ENCODE results near the gene OSMR.

The OSMR gene

GRCh38 chr5:38867032-38867398 is 21.2 kb downstream of the OSMR start:
- Histone ChIP-seq H3K4me1 (no peaks in the 10 kb centered on the region), H3K79me2 (peaks cover 3% of the 10 kb centered on the region), H3K9ac (no peak overlapping the region), H3K27ac (no peak overlapping the region), H2AFZ (no peak overlapping the region), H3K9me3 (ENCODE audit: control insufficient read depth, low read length) (no peaks in the 10 kb centered on the region), H3K27me3 (ENCODE audit: control insufficient read depth, insufficient read depth, low read length) (no peaks in the 10 kb centered on the region), H3K4me2 (ENCODE audit: low read length) (no peak overlapping the region), H3K36me3 (ENCODE audit: control insufficient read depth, insufficient read depth, low read length) (no peaks in the 10 kb centered on the region), H3K4me3 (ENCODE audit: low read depth, low read length) (no peak overlapping the region)
- TF ChIP-seq, protein P1, sequence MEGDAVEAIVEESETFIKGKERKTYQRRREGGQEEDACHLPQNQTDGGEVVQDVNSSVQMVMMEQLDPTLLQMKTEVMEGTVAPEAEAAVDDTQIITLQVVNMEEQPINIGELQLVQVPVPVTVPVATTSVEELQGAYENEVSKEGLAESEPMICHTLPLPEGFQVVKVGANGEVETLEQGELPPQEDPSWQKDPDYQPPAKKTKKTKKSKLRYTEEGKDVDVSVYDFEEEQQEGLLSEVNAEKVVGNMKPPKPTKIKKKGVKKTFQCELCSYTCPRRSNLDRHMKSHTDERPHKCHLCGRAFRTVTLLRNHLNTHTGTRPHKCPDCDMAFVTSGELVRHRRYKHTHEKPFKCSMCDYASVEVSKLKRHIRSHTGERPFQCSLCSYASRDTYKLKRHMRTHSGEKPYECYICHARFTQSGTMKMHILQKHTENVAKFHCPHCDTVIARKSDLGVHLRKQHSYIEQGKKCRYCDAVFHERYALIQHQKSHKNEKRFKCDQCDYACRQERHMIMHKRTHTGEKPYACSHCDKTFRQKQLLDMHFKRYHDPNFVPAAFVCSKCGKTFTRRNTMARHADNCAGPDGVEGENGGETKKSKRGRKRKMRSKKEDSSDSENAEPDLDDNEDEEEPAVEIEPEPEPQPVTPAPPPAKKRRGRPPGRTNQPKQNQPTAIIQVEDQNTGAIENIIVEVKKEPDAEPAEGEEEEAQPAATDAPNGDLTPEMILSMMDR (IDR thresholded peaks at IDR 0.05), result no peak

DNA sequence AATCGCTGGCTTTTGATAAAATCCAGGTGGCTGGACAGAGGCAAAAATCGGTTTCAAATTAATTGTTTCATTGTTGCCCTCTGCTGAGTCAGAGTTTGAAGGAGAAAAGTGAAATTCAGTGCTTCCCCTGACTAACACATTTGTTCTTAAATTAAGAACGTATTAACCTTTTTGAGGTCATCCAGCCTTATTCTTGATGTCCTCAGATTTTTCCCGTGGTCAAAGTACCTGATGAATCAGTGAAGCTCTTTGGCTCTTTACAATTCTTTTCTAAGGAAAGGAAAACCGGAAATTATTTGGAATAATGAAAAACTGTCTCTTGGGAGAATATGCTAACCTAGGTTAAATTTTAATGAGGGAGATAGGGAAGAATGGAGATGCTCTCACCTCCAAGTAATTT is 21.6 kb downstream of the OSMR start:
- Histone ChIP-seq H3K27me3 (ENCODE audit: control insufficient read depth, insufficient read depth, low read length) (no peaks in the 10 kb centered on the region), H3K4me1 (no peaks in the 10 kb centered on the region), H3K9me3 (ENCODE audit: control insufficient read depth, low read length) (no peaks in the 10 kb centered on the region), H3K9ac (no peak overlapping the region), H3K27ac (no peak overlapping the region), H3K79me2 (peaks cover 3% of the 10 kb centered on the region), H3K4me2 (ENCODE audit: low read length) (no peak overlapping the region), H3K4me3 (ENCODE audit: low read depth, low read length) (no peak overlapping the region), H2AFZ (no peak overlapping the region), H3K36me3 (ENCODE audit: control insufficient read depth, insufficient read depth, low read length) (no peaks in the 10 kb centered on the region)
- TF ChIP-seq, protein P1 (IDR thresholded peaks at IDR 0.05), result no peak

GRCh38 chr5:38870595-38870994 is 24.8 kb downstream of the OSMR start:
- TF ChIP-seq, protein P1 (IDR thresholded peaks at IDR 0.05), result no peak
- no peak overlapping the region for H3K27ac ChIP-seq

GRCh38 chr5:38871058-38871605 is 25.3 kb downstream of the OSMR start:
- Histone ChIP-seq H3K9me3 (ENCODE audit: control insufficient read depth, low read length) (no peaks in the 10 kb centered on the region), H3K4me1 (no peaks in the 10 kb centered on the region), H3K79me2 (peaks cover 3% of the 10 kb centered on the region), H3K27me3 (ENCODE audit: control insufficient read depth, insufficient read depth, low read length) (no peaks in the 10 kb centered on the region), H3K4me2 (ENCODE audit: low read length) (no peak overlapping the region), H2AFZ (no peak overlapping the region), H3K4me3 (ENCODE audit: low read depth, low read length) (no peak overlapping the region), H3K36me3 (ENCODE audit: control insufficient read depth, insufficient read depth, low read length) (no peaks in the 10 kb centered on the region), H3K27ac (no peak overlapping the region), H3K9ac (no peak overlapping the region)
- TF ChIP-seq, protein P1 (IDR thresholded peaks at IDR 0.05), result no peak

More at GRCh38 chr5:38870595-38870994, 24.8 kb downstream of the OSMR start:
- Histone ChIP-seq H3K4me1 (no peaks in the 10 kb centered on the region), H3K9me3 (ENCODE audit: control insufficient read depth, low read length) (no peaks in the 10 kb centered on the region), H3K9ac (no peak overlapping the region), H3K27me3 (ENCODE audit: control insufficient read depth, insufficient read depth, low read length) (no peaks in the 10 kb centered on the region), H3K4me2 (ENCODE audit: low read length) (no peak overlapping the region), H3K36me3 (ENCODE audit: control insufficient read depth, insufficient read depth, low read length) (no peaks in the 10 kb centered on the region), H3K4me3 (ENCODE audit: low read depth, low read length) (no peak overlapping the region), H2AFZ (no peak overlapping the region), H3K79me2 (peaks cover 3% of the 10 kb centered on the region)

GRCh38 chr5:38871790-38872551 is 26.2 kb downstream of the OSMR start:
- Histone ChIP-seq H3K79me2 (no peaks in the 10 kb centered on the region), H3K4me2 (ENCODE audit: low read length) (no peak overlapping the region), H3K4me1 (no peaks in the 10 kb centered on the region), H3K9me3 (ENCODE audit: control insufficient read depth, low read length) (no peaks in the 10 kb centered on the region), H3K27me3 (ENCODE audit: control insufficient read depth, insufficient read depth, low read length) (no peaks in the 10 kb centered on the region), H3K27ac (no peak overlapping the region), H3K9ac (no peak overlapping the region), H3K36me3 (ENCODE audit: control insufficient read depth, insufficient read depth, low read length) (no peaks in the 10 kb centered on the region), H3K4me3 (ENCODE audit: low read depth, low read length) (no peak overlapping the region), H2AFZ (no peak overlapping the region)
- TF ChIP-seq, protein P1 (IDR thresholded peaks at IDR 0.05), result no peak
